PFSK-1 (cell line): ENCODE data around the gene ATP2A1.

Experiments used
- POLR2AphosphoS5 ChIP-seq: IDR thresholded peaks from 2 replicates; pipeline ENCODE4 v1.6.1; 2012; ENCODE audit warnings: low read depth, mild to moderate bottlenecking, control low read depth, low read length, moderate library complexity
- TF ChIP-seq, protein P1 (sequence below), 2 experiments: IDR thresholded peaks; 2 replicates each; pipeline versions ENCODE4 v1.6.1 to v1.8.0; 2011 to 2012; ENCODE audit warnings: low read depth in 2 of 2, low read length in 2 of 2, control low read depth in 1 of 2, inconsistent platforms in 1 of 2, mild to moderate bottlenecking in 1 of 2, moderate library complexity in 1 of 2; ENCODE audit not compliant: insufficient read depth in 1 of 2

DNA sequence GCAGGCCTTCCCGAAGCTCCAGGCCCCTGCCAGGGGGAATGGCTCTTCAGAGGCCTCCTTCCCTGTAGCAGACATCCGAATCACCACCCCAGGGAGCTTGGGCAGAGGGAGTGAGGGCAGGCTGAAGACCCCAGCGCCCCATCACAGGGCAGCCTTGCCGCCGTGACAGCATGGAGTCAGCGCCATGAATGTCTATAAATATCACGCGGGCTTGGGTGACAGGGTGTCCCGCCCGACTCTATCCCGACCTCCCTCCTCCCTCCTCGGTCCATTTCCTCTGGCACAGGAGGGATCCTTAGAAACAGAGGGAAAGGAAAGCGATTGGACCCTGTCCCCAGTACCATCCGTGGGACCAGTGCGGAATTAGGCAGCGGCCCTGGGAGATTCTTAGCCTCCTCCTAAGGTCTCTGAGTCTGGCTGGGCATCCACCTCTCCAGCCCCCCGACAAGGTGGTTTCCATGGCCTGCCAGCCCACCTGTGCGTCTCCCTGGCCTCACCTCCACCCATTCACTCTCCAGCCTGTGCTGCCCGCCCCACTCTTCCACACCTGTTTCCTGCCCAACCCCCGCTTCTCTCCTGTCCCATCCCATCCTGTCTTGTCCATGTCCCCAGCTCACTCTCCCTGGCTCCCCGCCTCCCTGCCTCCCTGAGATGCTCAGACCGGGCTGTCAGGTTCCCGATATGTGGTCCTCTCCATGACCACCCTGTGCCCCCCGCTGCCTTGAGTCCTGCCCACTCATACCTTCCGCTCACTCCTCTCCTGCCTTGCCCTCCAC, 5.1 kb downstream of the ATP2A1 start:
- TF ChIP-seq POLR2AphosphoS5 = no peak
- TF ChIP-seq, protein P1, sequence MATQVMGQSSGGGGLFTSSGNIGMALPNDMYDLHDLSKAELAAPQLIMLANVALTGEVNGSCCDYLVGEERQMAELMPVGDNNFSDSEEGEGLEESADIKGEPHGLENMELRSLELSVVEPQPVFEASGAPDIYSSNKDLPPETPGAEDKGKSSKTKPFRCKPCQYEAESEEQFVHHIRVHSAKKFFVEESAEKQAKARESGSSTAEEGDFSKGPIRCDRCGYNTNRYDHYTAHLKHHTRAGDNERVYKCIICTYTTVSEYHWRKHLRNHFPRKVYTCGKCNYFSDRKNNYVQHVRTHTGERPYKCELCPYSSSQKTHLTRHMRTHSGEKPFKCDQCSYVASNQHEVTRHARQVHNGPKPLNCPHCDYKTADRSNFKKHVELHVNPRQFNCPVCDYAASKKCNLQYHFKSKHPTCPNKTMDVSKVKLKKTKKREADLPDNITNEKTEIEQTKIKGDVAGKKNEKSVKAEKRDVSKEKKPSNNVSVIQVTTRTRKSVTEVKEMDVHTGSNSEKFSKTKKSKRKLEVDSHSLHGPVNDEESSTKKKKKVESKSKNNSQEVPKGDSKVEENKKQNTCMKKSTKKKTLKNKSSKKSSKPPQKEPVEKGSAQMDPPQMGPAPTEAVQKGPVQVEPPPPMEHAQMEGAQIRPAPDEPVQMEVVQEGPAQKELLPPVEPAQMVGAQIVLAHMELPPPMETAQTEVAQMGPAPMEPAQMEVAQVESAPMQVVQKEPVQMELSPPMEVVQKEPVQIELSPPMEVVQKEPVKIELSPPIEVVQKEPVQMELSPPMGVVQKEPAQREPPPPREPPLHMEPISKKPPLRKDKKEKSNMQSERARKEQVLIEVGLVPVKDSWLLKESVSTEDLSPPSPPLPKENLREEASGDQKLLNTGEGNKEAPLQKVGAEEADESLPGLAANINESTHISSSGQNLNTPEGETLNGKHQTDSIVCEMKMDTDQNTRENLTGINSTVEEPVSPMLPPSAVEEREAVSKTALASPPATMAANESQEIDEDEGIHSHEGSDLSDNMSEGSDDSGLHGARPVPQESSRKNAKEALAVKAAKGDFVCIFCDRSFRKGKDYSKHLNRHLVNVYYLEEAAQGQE (IDR thresholded peaks at IDR 0.05; ENCODE audit: insufficient read depth in 1 of 2, low read depth in 2 of 2, low read length in 2 of 2) = no peak
